PFSK-1 (cell line): ENCODE results near the gene DISP1.

ENCODE experiments used
- FOXP2 ChIP-seq: optimal IDR thresholded peaks from 2 replicates; pipeline ENCODE3; 2011; ENCODE audit warnings: borderline replicate concordance, control low read depth, inconsistent platforms; ENCODE audit not compliant: insufficient read depth; ENCODE audit errors: extremely low read length, extremely low read depth
- POLR2AphosphoS5 ChIP-seq: IDR thresholded peaks from 2 replicates; pipeline ENCODE4 v1.6.1; 2012; ENCODE audit warnings: low read depth, mild to moderate bottlenecking, control low read depth, low read length, moderate library complexity
- REST ChIP-seq, 2 experiments: IDR thresholded peaks; 2 replicates each; pipeline versions ENCODE4 v1.6.1 to v1.8.0; 2011 to 2012; ENCODE audit warnings: low read depth in 2 of 2, low read length in 2 of 2, control low read depth in 1 of 2, inconsistent platforms in 1 of 2, mild to moderate bottlenecking in 1 of 2, moderate library complexity in 1 of 2; ENCODE audit not compliant: insufficient read depth in 1 of 2
- SIN3A ChIP-seq: IDR thresholded peaks from 2 replicates; pipeline ENCODE4 v1.6.1; 2012; ENCODE audit warnings: mild to moderate bottlenecking, low read length, moderate library complexity, borderline replicate concordance; ENCODE audit not compliant: insufficient read depth
- TAF1 ChIP-seq: IDR thresholded peaks from 2 replicates; pipeline ENCODE4 v1.6.1; 2012; ENCODE audit warnings: low read length, control low read depth, borderline replicate concordance; ENCODE audit not compliant: insufficient read depth

- TF ChIP-seq POLR2AphosphoS5 (no peak), SIN3A (peak; percentile 70; the same call in 1 of the 2 replicates), TAF1 (no peak), REST (IDR thresholded peaks at IDR 0.05; ENCODE audit: insufficient read depth in 1 of 2, low read depth in 2 of 2, low read length in 2 of 2) (0 out of 4 replicates have a peak, but pooled peaks of 1 of the 2 experiments have one; percentile 32), FOXP2 (no peak)
Observed at GRCh38 chr1:222772996-222773379, 41.9 kb upstream of the DISP1 start.
